ENCODE data around the gene RAPGEF4. TPM values are rescaled to one million over a fixed set of nuclear protein-coding genes. Genes with fewer than 3 reads are reported as not detected.

RAPGEF4 gene
- total RNA-seq, 1 donor from 2014 or later = 0.73 TPM

DNA sequence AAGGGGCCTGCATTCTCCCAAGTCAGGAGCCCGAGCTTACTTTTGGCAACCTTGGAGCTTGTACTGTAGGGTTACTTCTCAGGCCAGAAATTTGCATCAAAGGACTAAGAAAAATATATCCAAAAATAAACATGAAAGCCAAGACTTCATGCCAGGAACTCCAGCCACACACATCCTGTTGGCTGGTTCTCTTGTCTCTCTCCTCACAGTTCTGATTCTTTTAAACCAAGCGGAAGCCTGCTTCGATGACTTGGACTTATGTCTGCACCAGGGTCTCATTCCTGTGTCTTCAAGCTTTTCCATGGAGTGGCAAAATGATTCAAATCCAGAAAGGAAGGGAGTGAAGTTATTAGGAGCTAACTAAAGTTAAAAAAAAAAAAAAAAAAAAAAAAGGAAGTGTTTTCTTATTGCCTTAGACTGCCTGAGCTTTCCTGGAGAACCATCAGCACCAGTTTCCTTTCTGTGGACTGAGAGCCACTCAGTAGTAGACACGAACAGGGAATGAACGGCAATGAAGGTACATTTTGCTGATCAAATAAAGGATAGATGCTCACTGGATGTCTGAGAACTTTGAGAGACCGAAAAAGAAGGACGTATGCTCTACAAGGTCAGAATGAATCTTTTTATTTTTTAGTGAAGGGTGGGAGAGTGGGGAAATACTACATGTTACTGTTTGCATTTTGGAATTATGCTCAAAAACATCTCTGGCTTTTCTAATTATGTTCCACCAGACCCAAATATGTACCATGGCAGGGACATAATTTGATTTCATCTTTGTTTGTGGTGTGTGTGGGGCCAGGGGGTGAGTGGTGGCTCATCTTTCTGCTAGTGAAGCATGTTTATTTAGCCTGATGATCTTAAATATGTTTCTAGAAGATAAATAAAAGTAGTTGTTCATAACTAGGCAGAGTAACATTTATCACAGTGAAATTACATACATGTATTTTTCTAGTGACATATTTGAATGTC lies 86.0 kb downstream of the RAPGEF4 start:
- intact Hi-C loops (cut with micrococcal nuclease) = no loop called here

DNA sequence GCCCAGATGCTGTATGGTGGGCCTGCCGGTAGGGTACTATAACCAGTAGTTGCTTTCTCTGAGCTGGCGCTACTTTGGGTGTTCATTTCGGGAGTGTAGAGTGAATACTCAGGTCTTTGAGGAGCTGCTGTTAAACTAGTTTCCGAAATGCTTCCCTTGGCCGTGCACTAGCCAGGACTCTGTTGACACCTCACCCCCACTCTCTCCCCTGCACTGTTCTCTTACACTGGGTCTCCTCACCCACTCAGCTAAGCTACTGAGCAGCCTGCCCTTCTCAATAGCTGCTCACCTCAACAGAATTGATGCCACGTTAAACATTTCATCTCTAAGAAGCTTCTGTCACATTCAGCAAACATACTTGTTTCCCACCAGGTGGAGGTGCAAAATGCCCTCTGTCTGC lies 86.9 kb downstream of the RAPGEF4 start:
- intact Hi-C loops (cut with micrococcal nuclease) = no loop called here

DNA sequence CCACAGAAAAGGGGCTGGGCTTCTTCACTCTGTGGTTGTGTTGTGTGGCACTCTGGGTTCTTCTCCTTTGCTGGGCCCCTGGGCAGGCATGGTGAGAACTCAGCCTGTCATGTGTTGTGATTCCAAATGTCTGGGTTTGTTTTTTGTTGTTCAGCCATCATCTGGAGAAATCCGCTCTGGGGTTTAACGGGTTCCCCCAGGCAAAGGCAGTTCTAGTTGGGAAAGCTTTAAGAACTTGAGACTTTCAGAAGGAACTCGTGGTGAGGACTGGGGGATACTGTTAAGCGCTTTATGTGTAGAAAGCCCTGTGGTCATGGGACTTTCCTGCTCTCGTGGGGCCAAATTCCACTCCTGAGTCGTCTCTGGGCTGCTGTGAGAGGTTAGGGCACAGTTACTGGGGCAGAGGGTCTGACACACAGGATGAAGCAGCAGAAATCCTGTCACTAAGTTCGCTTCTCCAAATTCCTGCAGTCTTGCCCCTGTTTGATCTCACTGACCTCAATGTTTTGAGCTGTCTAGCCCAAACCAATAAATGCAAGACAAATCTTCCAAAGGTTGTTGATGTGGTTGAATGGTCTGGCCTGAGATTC lies 87.7 kb downstream of the RAPGEF4 start:
- intact Hi-C loops (cut with micrococcal nuclease) = no loop called here

DNA sequence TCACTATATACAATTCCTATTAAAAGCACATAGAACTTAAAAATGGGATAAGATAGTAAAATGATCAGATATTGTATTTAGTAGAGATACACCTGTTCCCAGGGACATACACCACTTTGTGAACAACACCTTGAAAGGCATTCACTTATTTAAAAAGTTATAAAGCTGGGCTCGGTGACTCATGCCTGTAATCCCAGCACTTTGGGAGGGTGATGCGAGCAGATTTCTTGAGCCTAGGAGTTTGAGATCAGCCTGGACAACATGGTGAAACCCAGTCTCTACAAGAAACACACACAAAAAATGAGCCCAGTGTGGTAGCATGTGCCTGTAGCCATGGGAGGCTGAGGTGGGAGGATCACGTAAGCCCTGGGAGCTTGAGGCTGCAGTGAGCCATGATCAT lies 90.9 kb downstream of the RAPGEF4 start:
- intact Hi-C loops (cut with micrococcal nuclease) = no loop called here

DNA sequence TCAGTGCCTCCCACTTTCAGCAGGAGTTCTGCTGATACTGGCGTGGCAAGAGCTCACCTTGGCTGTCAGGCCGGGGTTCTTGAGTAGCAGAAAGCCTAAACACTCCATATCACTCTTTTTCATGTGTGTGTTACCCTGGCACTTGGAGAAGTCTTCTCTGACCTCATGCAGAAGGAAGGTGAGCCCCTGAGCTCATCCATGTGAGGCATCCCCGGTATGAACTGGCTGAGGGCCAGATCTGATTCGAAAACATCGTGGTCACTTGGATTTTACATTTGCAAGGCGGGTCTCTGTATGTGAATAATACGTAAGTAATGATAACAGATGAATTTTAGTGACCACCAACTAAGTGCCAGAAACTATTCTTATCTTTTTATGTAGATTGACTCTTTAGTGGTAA lies 93.6 kb downstream of the RAPGEF4 start:
- intact Hi-C loops (cut with micrococcal nuclease) = no loop called here

DNA sequence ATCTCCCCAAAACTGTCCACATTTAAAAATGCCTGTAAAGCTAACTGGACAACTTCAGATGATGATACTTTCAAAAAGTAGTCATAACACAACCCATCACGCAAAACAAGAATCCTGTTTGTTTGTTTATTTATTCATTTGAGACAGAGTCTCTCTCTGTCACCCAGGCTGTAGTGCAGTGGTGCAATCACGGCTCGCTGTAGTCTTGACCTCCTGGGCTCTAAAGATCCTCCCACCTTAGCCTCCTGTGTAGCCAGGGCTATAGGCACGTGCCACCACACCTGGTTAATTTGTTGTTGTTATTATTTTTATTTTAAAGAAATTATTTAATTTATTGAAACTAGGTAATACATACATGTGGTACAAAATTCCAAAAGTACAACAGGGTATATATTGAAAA lies 94.8 kb downstream of the RAPGEF4 start:
- intact Hi-C loops (cut with micrococcal nuclease) = no loop called here

DNA sequence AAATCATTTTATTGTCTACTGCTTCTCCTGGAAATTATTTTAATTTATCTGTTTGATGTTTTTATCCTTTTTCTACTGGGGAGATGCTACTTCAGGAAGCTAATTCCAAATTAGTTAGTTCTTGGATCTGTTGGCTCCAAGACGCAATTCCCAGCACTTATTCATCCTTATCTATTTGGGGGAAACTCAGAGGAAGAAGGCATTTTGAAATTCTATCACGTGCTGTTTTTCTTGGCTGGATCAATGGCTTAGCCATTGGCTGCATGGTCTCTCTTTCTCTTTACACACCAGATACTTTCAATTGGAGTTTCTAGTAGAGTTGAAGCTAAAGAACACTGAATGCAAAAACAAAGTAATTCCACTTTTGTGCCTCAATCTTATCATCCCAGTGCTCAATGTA lies 98.3 kb downstream of the RAPGEF4 start:
- intact Hi-C loops (cut with micrococcal nuclease) = no loop called here

DNA sequence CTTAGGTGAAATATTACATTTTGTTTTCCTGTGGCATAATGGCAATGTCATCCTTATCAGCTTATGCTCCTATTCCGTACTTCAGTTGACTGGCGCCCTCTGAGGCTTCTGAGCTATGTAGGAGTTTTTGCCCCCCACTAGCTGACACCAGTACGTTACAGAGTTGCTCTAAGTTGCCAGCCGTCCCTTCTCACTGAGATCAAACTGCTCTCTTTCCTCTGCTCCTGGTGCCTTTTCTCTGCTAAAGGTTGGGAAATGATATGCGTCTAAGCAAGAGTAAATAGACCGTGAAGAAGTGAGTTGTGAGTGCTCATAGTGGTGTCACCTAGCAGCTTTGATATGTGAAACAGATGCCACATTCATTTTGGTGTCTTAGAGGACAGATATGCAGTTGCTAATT lies 99.2 kb downstream of the RAPGEF4 start:
- intact Hi-C loops (cut with micrococcal nuclease) = no loop called here

DNA sequence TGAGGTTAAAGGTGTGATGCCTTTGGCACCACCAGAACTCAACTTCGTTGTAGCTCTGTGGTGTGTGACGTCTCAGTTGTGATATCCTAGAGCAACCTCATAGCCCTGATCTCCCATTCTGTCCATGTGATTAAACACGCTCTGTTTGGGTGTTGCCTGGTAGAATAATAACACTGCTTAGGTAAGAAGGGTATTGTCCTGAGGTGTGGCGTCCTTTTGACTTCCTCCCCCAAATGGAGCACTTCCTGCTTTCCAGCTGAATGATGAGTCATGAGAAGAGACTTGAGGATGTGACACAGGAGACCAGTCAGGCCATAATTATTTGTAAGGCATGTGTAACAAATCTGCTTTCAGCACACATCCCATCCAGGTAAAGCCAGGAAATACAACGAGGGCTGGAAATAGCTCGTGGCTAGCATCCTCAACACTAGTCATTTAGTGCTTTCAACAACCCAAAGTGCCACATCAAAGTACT lies 100.7 kb downstream of the RAPGEF4 start:
- intact Hi-C loops (cut with micrococcal nuclease) = no loop called here

DNA sequence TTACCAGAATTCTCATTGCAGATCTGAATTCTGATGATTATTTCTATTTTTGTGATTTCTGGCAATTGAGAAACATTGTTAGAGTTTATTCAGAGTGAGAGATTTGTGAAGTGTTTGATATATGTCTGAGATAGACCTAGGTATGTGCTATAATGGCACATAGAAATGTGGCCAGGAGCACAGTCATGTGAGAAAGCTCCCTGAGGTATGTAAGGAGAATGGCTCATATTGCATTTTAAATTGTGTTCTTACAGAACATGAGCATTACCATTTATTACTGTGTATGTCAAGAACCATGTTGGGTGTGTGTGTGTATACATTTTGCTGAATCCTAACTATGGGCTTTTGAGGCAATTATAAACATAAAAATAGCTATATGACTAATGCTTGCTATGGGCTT lies 101.2 kb downstream of the RAPGEF4 start:
- intact Hi-C loops (cut with micrococcal nuclease) = no loop called here

DNA sequence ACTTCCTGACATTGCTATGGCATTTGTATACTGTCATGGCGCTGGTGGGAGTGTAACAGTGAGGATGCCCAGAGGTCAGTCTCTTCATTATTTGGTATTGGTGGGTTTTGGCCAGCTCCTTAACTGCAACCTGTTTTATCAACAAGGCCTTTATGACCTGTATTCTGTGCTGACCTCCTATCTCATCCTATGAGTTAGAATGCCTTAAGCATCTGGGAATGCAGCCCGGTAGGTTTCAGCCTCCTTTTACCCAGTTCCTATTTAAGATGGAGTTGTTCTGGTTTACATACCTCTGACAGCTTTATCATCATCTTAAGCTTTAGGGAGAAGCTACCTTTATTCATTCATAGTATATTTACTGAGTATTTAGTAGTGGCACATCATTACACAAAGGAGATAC lies 103.8 kb downstream of the RAPGEF4 start:
- intact Hi-C loops (cut with micrococcal nuclease) = no loop called here

DNA sequence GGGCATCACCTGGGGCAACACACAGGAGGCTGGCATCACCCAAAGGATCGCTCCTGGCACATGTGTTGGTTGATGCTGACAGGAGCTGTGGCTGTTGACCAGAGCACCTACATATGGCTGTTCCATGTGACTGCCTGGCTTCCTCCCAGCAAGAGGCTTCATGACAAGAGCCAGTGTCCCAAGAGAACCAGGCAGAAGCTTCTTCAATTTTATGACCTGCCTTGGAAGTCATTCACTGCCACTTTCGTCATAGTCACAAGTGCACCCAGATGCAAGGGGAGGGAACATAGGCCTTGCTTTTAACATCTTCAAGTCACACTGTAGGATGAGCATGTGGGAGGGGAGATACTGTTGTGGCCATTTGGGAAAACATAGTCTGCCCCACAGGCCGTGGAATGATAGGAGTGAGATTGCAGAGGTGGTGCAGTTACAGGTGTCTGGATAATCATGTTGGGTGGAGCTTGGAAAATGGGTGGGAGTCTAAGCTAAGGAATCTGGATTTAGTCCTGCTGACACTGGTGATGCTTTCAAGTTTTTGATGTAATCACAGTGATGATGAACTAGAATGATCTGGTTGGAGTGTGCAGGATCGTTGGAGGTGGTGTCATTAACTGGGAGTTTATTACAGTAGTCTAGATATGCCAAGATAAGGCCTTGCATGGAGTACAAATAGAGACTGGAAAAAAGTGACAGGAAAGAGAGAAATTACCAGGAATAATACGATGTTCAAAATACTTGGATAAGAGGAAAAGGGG lies 107.0 kb downstream of the RAPGEF4 start:
- intact Hi-C loops (cut with micrococcal nuclease) = no loop called here

DNA sequence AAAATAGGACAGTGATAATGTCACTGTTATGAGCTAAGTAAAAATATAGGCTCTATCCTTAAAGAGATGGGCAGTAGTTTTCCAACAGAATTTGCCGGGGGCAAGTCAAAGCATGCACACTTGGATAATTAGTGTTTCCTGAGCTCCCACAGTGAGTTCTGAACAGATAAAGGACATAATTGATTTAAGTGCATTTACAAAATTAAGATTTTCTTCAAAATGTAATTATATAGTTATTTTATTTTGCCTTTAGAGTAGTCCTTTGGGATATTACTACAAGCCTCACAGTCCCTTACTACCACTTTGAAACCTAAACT lies 107.6 kb downstream of the RAPGEF4 start:
- intact Hi-C loops (cut with micrococcal nuclease) = no loop called here

DNA sequence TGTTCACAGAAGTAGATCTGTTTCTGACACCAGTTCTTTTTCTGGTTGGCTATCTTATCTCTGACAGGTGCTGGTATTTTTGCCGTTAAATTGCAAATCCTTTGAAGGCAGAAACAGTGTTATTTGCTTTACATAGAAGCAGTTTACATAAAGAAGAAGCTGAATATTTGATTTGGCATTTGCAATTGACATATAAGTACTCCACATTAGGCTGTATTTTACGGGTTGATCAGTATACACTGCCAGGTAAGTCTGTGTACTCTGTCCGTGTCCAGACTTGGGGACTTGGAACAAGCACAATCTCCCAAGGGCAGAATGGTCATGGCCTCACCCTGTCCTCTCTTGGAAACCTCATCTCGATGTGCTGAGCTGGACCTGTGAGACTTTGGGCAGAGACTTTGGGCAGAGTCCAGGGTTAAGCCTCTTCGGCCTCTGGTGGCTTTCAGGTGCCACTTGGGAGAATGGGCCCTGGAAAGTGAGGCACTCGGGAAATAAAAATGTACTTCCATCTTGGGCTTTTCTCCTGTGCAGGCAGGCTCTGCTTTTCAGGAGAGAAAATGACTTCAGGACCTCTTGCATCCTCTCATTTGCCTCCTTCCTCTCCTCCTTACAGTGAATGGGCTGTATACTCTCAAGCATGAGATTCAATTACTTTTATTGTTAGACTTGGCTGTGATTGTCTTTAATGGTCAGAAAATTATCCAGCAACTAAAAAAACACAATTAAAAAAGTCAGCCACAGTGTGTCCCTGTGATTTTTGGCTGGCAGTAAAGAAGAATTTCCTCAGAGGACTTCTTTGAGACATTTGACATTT lies 108.5 kb downstream of the RAPGEF4 start:
- intact Hi-C loops (cut with micrococcal nuclease) = no loop called here

DNA sequence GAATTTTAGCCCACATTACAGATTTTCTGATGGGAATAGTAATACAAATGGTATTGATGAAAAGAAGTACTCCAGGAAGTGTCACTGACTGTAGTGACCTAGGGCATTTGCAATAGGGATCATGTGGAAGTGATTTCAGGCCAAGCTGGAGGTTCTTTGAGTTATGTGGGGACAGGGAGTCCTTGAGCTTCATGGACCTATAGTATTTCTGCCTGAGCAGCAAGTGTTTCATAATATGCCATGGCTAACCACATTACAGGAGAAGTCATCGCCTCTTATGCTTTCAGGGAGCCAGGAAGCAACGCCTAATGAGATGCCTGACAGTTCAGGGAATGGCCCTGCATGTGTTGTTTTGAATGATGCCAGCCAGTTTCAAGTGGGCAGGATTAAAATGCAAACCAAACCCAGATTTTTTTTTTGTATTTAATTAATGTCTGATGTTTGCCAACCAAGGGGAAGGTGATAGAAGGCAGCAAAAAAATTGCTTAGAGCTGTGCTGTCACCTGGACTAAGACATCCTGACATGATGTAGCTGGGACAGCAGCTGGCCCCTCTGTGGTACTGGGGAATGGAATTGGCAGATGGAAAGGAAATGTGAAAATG lies 109.5 kb downstream of the RAPGEF4 start:
- intact Hi-C loops (cut with micrococcal nuclease) = no loop called here

DNA sequence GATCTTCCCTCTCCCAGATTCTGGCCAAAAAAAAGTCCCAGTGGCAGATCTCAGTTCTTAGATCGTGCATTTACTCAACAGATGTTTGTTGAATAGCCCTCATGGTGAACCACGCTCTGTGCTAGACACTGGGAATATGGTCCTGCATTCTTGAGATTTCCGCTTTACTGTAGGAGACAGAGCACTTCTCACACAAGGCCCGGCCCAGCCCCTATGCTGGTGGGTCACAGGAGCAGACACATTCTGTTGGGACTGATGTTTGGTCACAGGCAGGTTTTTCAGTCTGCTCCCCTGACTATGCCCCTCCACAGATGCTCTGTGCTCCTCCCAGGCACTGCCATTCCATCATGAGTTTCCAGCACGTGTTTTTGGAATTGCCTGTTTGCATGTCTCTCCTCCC lies 110.9 kb downstream of the RAPGEF4 start:
- intact Hi-C loops (cut with micrococcal nuclease) = no loop called here

DNA sequence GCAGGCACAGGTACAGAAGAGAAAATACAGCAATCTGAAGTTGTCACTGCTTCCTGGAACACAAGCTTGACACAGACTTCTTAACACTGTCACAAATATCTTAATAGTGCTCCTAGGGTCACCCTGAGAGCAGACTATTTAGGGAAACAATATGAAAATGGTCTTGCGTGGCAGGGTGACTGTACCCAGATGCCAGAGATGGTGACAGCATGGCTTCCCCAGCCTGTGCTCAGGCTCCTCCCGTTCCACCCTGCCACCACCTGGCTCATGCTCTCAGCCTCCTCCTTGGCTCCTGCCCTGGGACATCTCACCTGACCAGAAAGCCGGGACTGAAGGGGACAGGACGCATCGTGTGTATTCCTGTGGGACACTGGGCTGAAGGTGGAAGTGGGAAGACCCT lies 111.5 kb downstream of the RAPGEF4 start:
- intact Hi-C loops (cut with micrococcal nuclease) = no loop called here

DNA sequence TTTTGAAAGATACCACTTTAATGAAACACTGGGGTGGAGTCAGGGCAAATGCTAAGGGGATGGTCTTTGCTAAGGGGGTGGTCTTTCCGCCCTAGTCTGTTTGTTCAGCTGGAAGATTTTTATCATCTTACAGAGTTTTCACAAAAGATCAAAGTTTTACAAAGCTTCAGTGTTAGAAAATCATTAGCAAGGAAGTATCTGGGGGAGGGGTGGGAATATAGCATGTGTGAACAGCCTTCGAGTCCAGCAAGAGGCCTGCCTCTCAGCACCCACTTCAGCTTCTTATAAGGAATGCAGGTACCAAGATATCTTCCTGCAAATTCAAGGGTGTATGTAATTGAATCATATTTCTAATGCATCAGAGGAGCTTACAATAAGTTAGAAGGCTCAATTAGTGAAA lies 112.9 kb downstream of the RAPGEF4 start:
- intact Hi-C loops (cut with micrococcal nuclease) = no loop called here

DNA sequence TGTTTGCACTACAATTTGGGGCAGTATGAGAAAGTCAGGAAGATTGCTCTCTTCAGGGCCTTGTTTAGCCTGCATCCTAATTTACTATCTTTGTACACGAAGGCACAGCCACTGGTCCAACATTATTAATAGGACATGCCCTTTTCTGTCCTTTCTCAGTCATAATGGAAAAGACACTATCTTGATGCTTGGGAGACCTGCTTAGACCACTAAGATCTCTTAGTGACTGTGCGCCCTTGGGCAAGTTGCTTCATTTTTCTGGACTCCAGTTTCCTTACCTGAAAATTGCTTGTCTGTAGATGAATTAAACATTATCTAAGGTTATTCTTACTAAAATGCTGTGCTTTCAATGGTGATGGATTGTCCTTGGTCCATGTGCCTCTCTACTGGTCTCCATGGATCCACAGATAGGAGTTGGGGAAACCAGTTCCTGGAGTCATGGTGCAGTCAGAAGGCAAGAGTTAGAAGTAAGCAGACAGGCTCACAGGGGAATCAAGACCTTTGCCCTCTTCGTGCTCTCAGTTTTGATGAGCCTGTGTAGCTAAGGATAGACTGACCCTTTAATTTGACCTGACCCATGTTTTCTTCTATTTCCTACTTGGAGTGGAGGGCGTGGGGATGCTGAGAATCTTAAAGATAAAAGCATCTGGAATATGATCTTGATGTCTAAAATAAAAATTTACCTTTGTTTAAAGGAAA lies 114.0 kb downstream of the RAPGEF4 start:
- intact Hi-C loops (cut with micrococcal nuclease) = no loop called here

DNA sequence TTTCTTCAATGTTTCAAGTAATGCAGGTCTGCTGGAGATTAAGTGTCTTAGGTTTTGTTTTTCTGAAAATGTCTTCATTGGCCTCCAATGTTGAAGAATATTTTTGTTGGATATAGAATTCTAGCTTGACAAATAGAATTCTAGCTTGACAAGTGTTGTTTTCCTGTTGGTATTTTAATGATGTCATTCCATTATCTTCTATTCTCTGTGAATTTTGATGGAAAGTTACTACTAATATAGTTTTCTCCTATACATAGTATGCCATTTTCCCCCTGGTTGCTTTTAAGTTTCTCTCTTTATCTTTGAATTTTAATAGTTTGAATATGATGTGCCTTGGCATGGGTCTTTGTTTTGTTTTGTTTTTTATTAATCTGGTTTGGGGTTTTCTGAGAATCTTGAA lies 119.9 kb downstream of the RAPGEF4 start:
- intact Hi-C loops (cut with micrococcal nuclease) = no loop called here
